Activated naive CD4-positive, alpha-beta T cell treated with anti-CD3 and anti-CD28 coated beads, Interleukin-2, amount 10 ng/mL, durations not matched to agents 7 days and 5 days (primary cell): ENCODE measurements around the gene CAPN7.

Experiments
- CTCF ChIA-PET: fragments of 350-600 bp; sonication (Branson Sonifier 250); formaldehyde crosslinking; loops from one replicate; lab custom pipeline; 2021; ENCODE audit warnings: antibody characterized with exemption; lab: Charles Lee
- DNase-seq: peaks from one replicate; pipeline ENCODE4 v3.0.0-alpha.2; 2020
- H3K27ac Mint-ChIP-seq: one replicate; pipeline ENCODE4 v1.8.0; 2021; ENCODE audit warnings: mild to moderate bottlenecking, moderate library complexity, mixed read lengths
- H3K27me3 Mint-ChIP-seq: one replicate; pipeline ENCODE4 v1.8.0; 2021; ENCODE audit warnings: mild to moderate bottlenecking, mixed read lengths
- H3K36me3 Mint-ChIP-seq: one replicate; pipeline ENCODE4 v1.8.0; 2021; ENCODE audit warnings: mixed read lengths
- H3K4me1 Mint-ChIP-seq: one replicate; pipeline ENCODE4 v1.8.0; 2021; ENCODE audit warnings: mixed read lengths
- H3K4me3 Mint-ChIP-seq: one replicate; pipeline ENCODE4 v1.8.0; 2021; ENCODE audit warnings: mild to moderate bottlenecking, moderate library complexity, mixed read lengths
- H3K9me3 Mint-ChIP-seq: one replicate; pipeline ENCODE4 v1.8.0; 2021; ENCODE audit warnings: mixed read lengths

The CAPN7 gene

GRCh38 chr3:15291589-15292541, 85.8 kb downstream of the CAPN7 start:
- peaks cover 2% of the 10 kb centered on the region for H3K9me3 Mint-ChIP-seq
- CTCF ChIA-PET = interaction anchor here (0.7 to 4.2 kb wide), 8 partner anchors 13 to 88 kb away, joined by 3 to 23 read pairs (median 4); partner anchors contain the start of gene SH3BP5
- H3K4me3 Mint-ChIP-seq = peak overlapping the region; percentile 64
- peaks cover 86% of the 10 kb centered on the region for H3K4me1 Mint-ChIP-seq
- H3K36me3 Mint-ChIP-seq = peaks cover 70% of the 10 kb centered on the region
- no peaks in the 10 kb centered on the region for H3K27me3 Mint-ChIP-seq
- peak; percentile 85 for DNase-seq
- peak overlapping the region; percentile 95 for H3K27ac Mint-ChIP-seq

DNA sequence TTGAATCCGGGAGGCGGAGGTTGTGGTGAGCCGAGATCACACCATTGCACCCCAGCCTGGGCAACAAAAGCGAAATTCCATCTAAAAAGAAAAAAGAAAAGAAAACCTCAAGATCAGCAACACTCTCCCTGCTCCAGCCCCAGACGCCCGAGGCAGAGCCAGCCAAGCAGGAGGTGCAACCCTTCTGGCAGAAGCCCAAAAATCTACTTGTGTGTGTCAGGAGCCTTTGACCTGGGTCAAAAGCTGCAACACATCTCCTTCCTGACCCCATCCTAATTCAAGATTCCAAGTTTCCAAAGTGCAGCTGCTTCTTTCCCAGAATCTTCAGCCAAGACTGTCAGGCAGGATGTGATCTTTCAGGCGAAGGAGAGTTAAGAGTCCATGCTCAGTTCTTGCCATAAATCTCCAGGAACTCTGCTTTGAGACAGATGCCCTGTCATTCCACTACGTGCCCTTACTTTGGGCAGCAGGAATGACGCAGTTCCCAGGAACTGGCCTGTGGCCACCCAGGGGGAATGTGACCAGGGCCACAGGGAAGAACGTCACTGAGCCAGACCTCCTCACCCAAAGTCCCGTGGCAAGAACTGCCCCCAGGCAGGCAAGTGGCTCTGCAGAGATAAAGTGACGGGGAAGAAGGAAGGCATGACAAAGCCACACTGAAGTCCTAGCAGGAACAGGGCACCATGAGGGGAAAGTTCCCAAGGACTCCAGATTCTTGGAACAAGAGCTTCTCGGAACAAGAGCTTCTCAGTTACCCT, 86.9 kb downstream of the CAPN7 start:
- H3K4me1 Mint-ChIP-seq = peaks cover 87% of the 10 kb centered on the region
- CTCF ChIA-PET = interaction anchor here (0.7 to 1.6 kb wide), 4 partner anchors 12 to 39 kb away, joined by 3 to 6 read pairs (median 4); partner anchors contain the start of gene SH3BP5
- no peaks in the 10 kb centered on the region for H3K27me3 Mint-ChIP-seq
- no peak overlapping the region for H3K4me3 Mint-ChIP-seq
- H3K27ac Mint-ChIP-seq = peak overlapping the region; percentile 95
- H3K36me3 Mint-ChIP-seq = peaks cover 69% of the 10 kb centered on the region
- no peak for DNase-seq
- peaks cover 2% of the 10 kb centered on the region for H3K9me3 Mint-ChIP-seq

GRCh38 chr3:15294929-15295328, 88.9 kb downstream of the CAPN7 start:
- CTCF ChIA-PET = interaction anchor here (1.0 to 1.7 kb wide), 5 partner anchors 9 to 37 kb away, joined by 3 to 6 read pairs (median 3); partner anchors contain the start of gene SH3BP5
- Mint-ChIP-seq H3K4me3 (no peak overlapping the region), H3K36me3 (peaks cover 63% of the 10 kb centered on the region), H3K4me1 (peaks cover 84% of the 10 kb centered on the region), H3K27me3 (no peaks in the 10 kb centered on the region), H3K9me3 (no peaks in the 10 kb centered on the region), H3K27ac (no peak overlapping the region)
- DNase-seq = no peak

- H3K36me3 Mint-ChIP-seq = peaks cover 66% of the 10 kb centered on the region
- H3K27me3 Mint-ChIP-seq = no peaks in the 10 kb centered on the region
- no peak for DNase-seq
- H3K4me1 Mint-ChIP-seq = peaks cover 85% of the 10 kb centered on the region
- no peak overlapping the region for H3K27ac Mint-ChIP-seq
- H3K4me3 Mint-ChIP-seq = no peak overlapping the region
- CTCF ChIA-PET = interaction anchor here (0.6 to 1.7 kb wide), 7 partner anchors 9 to 113 kb away, joined by 3 to 6 read pairs (median 3); partner anchors contain the start of gene SH3BP5
- H3K9me3 Mint-ChIP-seq = no peaks in the 10 kb centered on the region
These were observed 89.5 kb downstream of the CAPN7 start for GRCh38 chr3:15295506-15295905.

DNA sequence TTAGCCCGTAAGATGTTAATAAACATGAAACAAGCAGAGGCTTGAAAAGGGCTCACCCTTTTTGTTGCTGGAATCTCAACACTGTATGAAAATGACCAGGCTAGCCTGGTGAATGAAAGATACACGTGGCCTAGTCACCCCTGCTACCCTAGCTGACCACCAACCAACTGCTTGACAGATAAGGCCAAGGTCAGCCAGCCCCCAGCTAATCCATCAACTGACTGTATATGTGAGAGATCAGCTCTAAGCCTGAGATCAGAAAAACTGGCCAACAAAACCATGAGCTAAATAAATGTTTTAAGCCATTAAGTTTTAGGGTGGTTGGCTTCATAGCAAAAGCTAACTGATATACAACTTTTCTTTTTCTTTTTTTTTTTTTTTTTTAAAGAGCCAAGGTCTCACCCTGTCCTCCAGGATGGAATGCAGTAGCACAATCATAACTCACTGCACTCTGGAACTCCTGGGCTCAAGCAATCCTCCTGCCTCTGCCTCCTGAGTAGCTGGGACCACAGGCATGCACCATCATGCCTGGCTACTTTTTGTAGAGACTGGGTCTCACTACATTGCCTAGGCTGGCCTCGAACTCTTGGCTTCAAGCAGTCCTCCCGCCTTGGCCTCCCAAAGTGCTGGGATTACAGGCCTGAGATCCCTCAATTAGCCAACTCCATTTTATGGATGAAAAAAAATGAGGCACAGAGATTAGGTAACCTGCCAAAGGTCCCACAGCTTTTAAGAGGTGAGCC, 91.7 kb downstream of the CAPN7 start:
- H3K36me3 Mint-ChIP-seq = peaks cover 75% of the 10 kb centered on the region
- DNase-seq = no peak
- no peak overlapping the region for H3K27ac Mint-ChIP-seq
- CTCF ChIA-PET = interaction anchor here (0.6 to 1.6 kb wide), 2 partner anchors 35 to 403 kb away, joined by 3 read pairs; partner anchors contain the start of gene SH3BP5
- no peaks in the 10 kb centered on the region for H3K9me3 Mint-ChIP-seq
- H3K27me3 Mint-ChIP-seq = no peaks in the 10 kb centered on the region
- H3K4me1 Mint-ChIP-seq = peaks cover 82% of the 10 kb centered on the region
- no peak overlapping the region for H3K4me3 Mint-ChIP-seq

DNA sequence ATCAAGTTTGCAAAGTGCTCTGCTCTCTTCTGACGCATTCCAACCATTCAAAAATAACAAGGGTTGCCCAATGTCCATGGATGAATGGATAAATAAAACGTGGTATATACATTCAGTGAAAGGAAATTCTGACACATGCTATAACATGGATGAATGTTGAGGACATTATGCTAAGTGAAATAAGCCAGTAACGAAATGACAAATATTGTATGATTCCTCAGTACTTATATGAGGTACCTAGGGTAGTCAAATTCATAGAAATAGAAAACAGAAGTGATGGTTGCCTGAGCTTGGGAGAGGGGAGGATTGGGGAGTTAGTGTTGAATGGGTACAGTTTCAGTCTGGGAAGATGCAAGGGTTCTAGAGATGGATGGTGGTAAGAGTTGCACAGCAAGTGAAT, 92.5 kb downstream of the CAPN7 start:
- Mint-ChIP-seq H3K27me3 (no peaks in the 10 kb centered on the region), H3K36me3 (peaks cover 75% of the 10 kb centered on the region), H3K4me1 (peaks cover 82% of the 10 kb centered on the region), H3K4me3 (no peak overlapping the region), H3K9me3 (no peaks in the 10 kb centered on the region), H3K27ac (no peak overlapping the region)
- DNase-seq = no peak
- CTCF ChIA-PET = interaction anchor here (0.6 to 1.6 kb wide), 2 partner anchors 34 to 402 kb away, joined by 3 read pairs; partner anchors contain the start of gene SH3BP5

DNA sequence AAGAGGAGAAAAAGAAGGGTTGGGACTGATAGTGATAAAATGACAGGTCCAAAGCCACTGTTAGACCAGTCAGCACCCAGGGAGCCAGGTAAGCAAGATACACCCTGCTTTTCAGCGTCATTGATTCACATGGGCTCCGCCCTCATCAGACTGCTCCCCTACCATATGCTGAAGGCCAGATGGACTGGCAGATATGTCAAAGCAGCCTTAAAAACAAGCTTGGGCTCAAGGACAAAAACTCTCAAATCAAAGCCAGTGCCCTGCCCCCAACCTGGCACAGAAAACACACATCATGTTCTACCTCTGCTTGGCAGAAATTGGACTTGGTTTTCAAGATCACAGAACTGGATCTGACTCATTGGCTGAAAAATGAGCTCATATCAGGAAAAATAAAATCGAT, 93.0 kb downstream of the CAPN7 start:
- Mint-ChIP-seq H3K4me1 (peaks cover 84% of the 10 kb centered on the region), H3K4me3 (no peak overlapping the region), H3K36me3 (peaks cover 78% of the 10 kb centered on the region), H3K9me3 (no peaks in the 10 kb centered on the region), H3K27ac (no peak overlapping the region), H3K27me3 (no peaks in the 10 kb centered on the region)
- no peak for DNase-seq
- CTCF ChIA-PET = interaction anchor here (1.5 to 1.6 kb wide), 2 partner anchors 25 to 33 kb away, joined by 3 to 4 read pairs; partner anchors contain the start of gene SH3BP5

DNA sequence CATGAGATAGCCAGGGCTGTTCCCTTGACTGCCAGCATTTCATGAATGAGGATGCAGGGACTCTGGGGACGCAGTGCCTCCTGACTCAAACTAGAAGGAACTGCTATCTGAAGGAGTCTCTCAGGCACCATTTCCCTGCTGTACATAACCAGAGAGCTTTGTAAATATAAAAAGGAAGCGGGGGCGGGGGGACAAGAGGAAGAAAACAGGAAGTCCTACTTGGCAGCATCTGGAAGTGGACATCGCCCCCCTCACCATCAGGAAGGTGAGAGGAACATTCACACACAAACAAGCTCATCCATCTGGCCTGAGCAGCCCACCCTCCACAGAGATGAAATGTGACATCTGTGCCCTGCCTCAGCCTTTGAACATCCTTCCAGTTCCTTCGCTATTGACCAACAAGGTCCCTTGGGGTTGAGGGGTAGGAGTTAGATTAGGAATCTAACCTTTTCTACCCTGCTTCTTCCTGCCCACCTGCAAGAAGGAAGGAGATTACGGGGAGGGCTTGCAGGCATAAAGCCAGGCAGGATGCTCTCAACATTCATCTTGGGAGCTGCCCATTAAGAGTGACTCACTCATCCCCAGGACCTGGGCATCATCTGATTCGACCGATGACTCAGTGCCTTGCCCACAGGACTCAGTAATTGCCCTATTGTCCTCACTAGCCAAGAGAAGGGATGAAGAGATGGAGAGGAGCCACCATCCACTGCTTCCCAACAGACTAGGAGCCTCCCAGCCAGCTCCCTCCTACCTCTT, 94.5 kb downstream of the CAPN7 start:
- no peak for DNase-seq
- peaks cover 74% of the 10 kb centered on the region for H3K36me3 Mint-ChIP-seq
- CTCF ChIA-PET = interaction anchor here (0.8 to 1.6 kb wide), 4 partner anchors 10 to 32 kb away, joined by 3 to 6 read pairs (median 5); partner anchors contain the start of gene SH3BP5
- peaks cover 81% of the 10 kb centered on the region for H3K4me1 Mint-ChIP-seq
- no peak overlapping the region for H3K4me3 Mint-ChIP-seq
- no peaks in the 10 kb centered on the region for H3K9me3 Mint-ChIP-seq
- H3K27ac Mint-ChIP-seq = peak overlapping the region; percentile 17
- no peaks in the 10 kb centered on the region for H3K27me3 Mint-ChIP-seq

GRCh38 chr3:15301761-15302160, 95.7 kb downstream of the CAPN7 start:
- Mint-ChIP-seq H3K27me3 (no peaks in the 10 kb centered on the region), H3K9me3 (no peaks in the 10 kb centered on the region), H3K4me1 (peaks cover 85% of the 10 kb centered on the region), H3K36me3 (peaks cover 72% of the 10 kb centered on the region), H3K4me3 (peak overlapping the region; percentile 21), H3K27ac (no peak overlapping the region)
- CTCF ChIA-PET = no interaction called here
- no peak for DNase-seq
